Stomach (tissue), 9 donors: ENCODE measurements around the gene PPP2CA. TPM values are rescaled to one million over a fixed set of nuclear protein-coding genes. Genes with fewer than 3 reads are reported as not detected.

Experiments used
- DNase-seq, 2 donors: peaks; one replicate each; pipeline versions ENCODE4 v3.0.0 to v3.0.0-alpha.2; 2013 to 2019
- H3K27ac ChIP-seq, 5 donors: fragments of 200-600 bp in 4 of 5; sonication (generic) in 4 of 5; one replicate each; pipeline ENCODE4 v1.5.1; 2013 to 2019; ENCODE audit warnings: mild to moderate bottlenecking in 1 of 5, moderate library complexity in 1 of 5
- H3K27me3 ChIP-seq, 3 donors: fragments of 200-600 bp; sonication (generic); one replicate each; pipeline ENCODE4 v1.5.1; 2017 to 2019; ENCODE audit warnings: mixed run types in 1 of 3
- H3K36me3 ChIP-seq, 4 donors: fragments of 200-600 bp; sonication (generic); 1 replicate in 3 of 4; 2 replicates in 1 of 4; pipeline ENCODE4 v1.5.1; 2016 to 2019
- H3K4me1 ChIP-seq, 4 donors: fragments of 200-600 bp; sonication (generic); one replicate each; pipeline ENCODE4 v1.5.1; 2016 to 2019
- H3K4me3 ChIP-seq, 4 donors: fragments of 200-600 bp; sonication (generic) in 3 of 4; one replicate each; pipeline ENCODE4 v1.5.1; 2016 to 2019; ENCODE audit warnings: mild to moderate bottlenecking in 1 of 4
- H3K9me3 ChIP-seq, 4 donors: fragments of 200-600 bp; sonication (generic); one replicate each; pipeline ENCODE4 v1.5.1; 2016 to 2019
- EP300 ChIP-seq: sonication (generic); formaldehyde crosslinking; IDR thresholded peaks from one replicate; pipeline ENCODE4 v1.6.1; 2017; ENCODE audit warnings: antibody characterized with exemption
- POLR2A ChIP-seq, 4 donors: fragments of 450-650 bp; IDR thresholded peaks; one replicate each; pipeline ENCODE4 v1.6.1; 2016; ENCODE audit warnings: antibody characterized with exemption in 4 of 4, control low read depth in 2 of 4, mild to moderate bottlenecking in 1 of 4, moderate library complexity in 1 of 4
- POLR2AphosphoS5 ChIP-seq, 3 donors: sonication (generic); formaldehyde crosslinking; IDR thresholded peaks; one replicate each; pipeline ENCODE4 v1.6.1; 2016; ENCODE audit warnings: antibody characterized with exemption in 3 of 3
- WGBS, 5 donors: extraction: QIAGEN DNeasy Blood & Tissue Kit in 3 of 5; methylation state at CpG; one replicate each; pipeline versions ENCODE4 v1.1.5 to v1.1.7; 2013 to 2018; 5-methylcytosine and 5-hydroxymethylcytosine counted together
- intact Hi-C: fragments of 100-400 bp; cut with DNase I; formaldehyde crosslinking; loops from one replicate; pipeline ENCODE4 v1.15.1; 2023; ENCODE audit warnings: low total_unique reads
- polyA plus RNA-seq, 3 donors: library from polyadenylated mRNA; stranded (reverse); fragments of 200-250 nt; gene quantifications; one replicate each; pipeline ENCODE4 v1.2.3, GENCODE V29; 2013
- total RNA-seq, 5 donors: library from RNA; depleted of rRNA; stranded (reverse); fragments of >200 nt; gene quantifications; one replicate each; pipeline versions ENCODE4 v1.1.0 to v1.2.3, GENCODE V29; 2014 to 2016
- TF ChIP-seq, protein P1 (sequence below), 7 experiments: fragments of 450-650 bp in 4 of 7; fragments of 200-600 bp in 3 of 7; sonication (generic) in 3 of 7; IDR thresholded peaks; one replicate each; pipeline ENCODE4 v1.5.1; 2016 to 2019; ENCODE audit warnings: antibody characterized with exemption in 7 of 7, control low read depth in 2 of 7, mild to moderate bottlenecking in 1 of 7
- donor health status: healthy with polysubstance abuse.
- donor health status: Bipolar disorder and iron deficiency.
- donor health status: healthy.

The PPP2CA gene
- total and polyA plus RNA-seq, 8 donors: 29.4 to 108 (median 55.2) TPM

- H3K4me3 ChIP-seq: no peak overlapping the region
- TF ChIP-seq POLR2A (IDR thresholded peaks at IDR 0.05): no peak
- TF ChIP-seq POLR2AphosphoS5 (IDR thresholded peaks at IDR 0.05): no peak
- no peak for TF ChIP-seq EP300
- TF ChIP-seq, protein P1, sequence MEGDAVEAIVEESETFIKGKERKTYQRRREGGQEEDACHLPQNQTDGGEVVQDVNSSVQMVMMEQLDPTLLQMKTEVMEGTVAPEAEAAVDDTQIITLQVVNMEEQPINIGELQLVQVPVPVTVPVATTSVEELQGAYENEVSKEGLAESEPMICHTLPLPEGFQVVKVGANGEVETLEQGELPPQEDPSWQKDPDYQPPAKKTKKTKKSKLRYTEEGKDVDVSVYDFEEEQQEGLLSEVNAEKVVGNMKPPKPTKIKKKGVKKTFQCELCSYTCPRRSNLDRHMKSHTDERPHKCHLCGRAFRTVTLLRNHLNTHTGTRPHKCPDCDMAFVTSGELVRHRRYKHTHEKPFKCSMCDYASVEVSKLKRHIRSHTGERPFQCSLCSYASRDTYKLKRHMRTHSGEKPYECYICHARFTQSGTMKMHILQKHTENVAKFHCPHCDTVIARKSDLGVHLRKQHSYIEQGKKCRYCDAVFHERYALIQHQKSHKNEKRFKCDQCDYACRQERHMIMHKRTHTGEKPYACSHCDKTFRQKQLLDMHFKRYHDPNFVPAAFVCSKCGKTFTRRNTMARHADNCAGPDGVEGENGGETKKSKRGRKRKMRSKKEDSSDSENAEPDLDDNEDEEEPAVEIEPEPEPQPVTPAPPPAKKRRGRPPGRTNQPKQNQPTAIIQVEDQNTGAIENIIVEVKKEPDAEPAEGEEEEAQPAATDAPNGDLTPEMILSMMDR (IDR thresholded peaks at IDR 0.05): no peak
- no peaks in the 10 kb centered on the region for H3K27me3 ChIP-seq
- DNase-seq: no peak
- intact Hi-C loops: no loop called here
- no peaks in the 10 kb centered on the region for H3K9me3 ChIP-seq
- peaks cover 14 to 22% (median 20%) of the 10 kb centered on the region in 4 donors for H3K4me1 ChIP-seq
- no peaks in the 10 kb centered on the region for H3K36me3 ChIP-seq
- no peak overlapping the region for H3K27ac ChIP-seq
Observed at GRCh38 chr5:134228624-134229023, 2.8 kb upstream of the PPP2CA start.

GRCh38 chr5:134227776-134228175, 1.9 kb upstream of the PPP2CA start:
- Histone ChIP-seq H3K27ac (no peak overlapping the region), H3K4me3 (no peak overlapping the region), H3K4me1 (peaks cover 23 to 31% (median 28%) of the 10 kb centered on the region in 4 donors), H3K36me3 (no peaks in the 10 kb centered on the region), H3K27me3 (no peaks in the 10 kb centered on the region), H3K9me3 (no peaks in the 10 kb centered on the region)
- intact Hi-C loops: no loop called here
- 83 to 92% (median 89%) methylated on average over 3 of the region's 3 CpGs for WGBS, 5 donors
- TF ChIP-seq, protein P1 (IDR thresholded peaks at IDR 0.05): no peak
- TF ChIP-seq POLR2A (IDR thresholded peaks at IDR 0.05) (no peak), EP300 (no peak), POLR2AphosphoS5 (IDR thresholded peaks at IDR 0.05) (no peak)
- peak in 1 of 2 donors; percentile 17 for DNase-seq

DNA sequence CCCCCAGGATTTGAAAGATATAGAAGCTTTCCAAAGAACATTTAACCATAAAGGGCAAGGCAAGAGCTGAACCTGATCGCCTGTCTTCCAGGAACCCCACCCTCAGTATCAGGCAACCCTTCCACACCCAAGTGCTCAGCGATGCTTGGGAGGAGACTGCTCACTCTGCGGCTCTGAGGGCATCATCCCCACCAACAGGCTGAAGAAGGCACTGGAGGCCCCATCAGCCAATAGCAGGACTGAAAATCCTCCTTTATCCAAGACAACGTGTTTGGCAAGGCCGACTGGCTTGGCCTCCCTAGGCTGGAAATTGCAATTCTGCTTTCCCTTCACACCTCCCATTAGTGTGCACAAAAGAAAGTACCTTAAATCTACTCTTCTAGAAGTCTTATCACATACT, 1.4 kb upstream of the PPP2CA start:
- peak in 1 of 2 donors; percentile 82 for DNase-seq
- intact Hi-C loops: no loop called here
- H3K27ac ChIP-seq: peak overlapping the region; percentile 99 to 100 (median 100)
- no peaks in the 10 kb centered on the region for H3K9me3 ChIP-seq
- H3K4me3 ChIP-seq: peak overlapping the region; percentile 72 to 98 (median 82)
- WGBS, 5 donors: 28 to 53% (median 37%) methylated on average over 5 of the region's 5 CpGs
- H3K27me3 ChIP-seq: no peaks in the 10 kb centered on the region
- peaks cover 27 to 36% (median 33%) of the 10 kb centered on the region in 4 donors for H3K4me1 ChIP-seq
- TF ChIP-seq, protein P1 (IDR thresholded peaks at IDR 0.05): no peak
- no peak for TF ChIP-seq EP300
- no peaks in the 10 kb centered on the region for H3K36me3 ChIP-seq

- WGBS, 5 donors: 2 to 12% (median 3%) methylated on average over 16 to 51 of the region's 51 CpGs
- Histone ChIP-seq H3K9me3 (no peaks in the 10 kb centered on the region), H3K27me3 (no peaks in the 10 kb centered on the region), H3K4me3 (peak overlapping the region; percentile 72 to 98 (median 82)), H3K4me1 (peaks cover 32 to 42% (median 39%) of the 10 kb centered on the region in 4 donors), H3K36me3 (no peaks in the 10 kb centered on the region), H3K27ac (peak overlapping the region; percentile 99 to 100 (median 100))
- no peak for TF ChIP-seq EP300
- peak in 2 of 4 donors; percentile 51 to 70 for TF ChIP-seq POLR2A (IDR thresholded peaks at IDR 0.05)
- TF ChIP-seq, protein P1 (IDR thresholded peaks at IDR 0.05): no peak
- peak in 2 of 3 donors; percentile 54 to 76 for TF ChIP-seq POLR2AphosphoS5 (IDR thresholded peaks at IDR 0.05)
- intact Hi-C loops: no loop called here
- DNase-seq: peak in 1 of 2 donors; percentile 87
Observed at GRCh38 chr5:134226441-134227192, 744 bp upstream of the PPP2CA start.
